Adrenal gland (tissue), 12 donors: ENCODE results near the gene HPSE. TPM values are rescaled to one million over a fixed set of nuclear protein-coding genes. Genes with fewer than 3 reads are reported as not detected.

Source experiments
- DNase-seq, 7 donors: peaks; one replicate each; pipeline ENCODE4 v3.0.0-alpha.2; 2019 to 2020
- H3K27ac ChIP-seq, 5 donors: fragments of 200-600 bp; sonication (generic) in 4 of 5; 1 replicate in 3 of 5; 2 replicates in 2 of 5; pipeline versions ENCODE4 v1.5.1 to v1.8.0; 2016 to 2020; ENCODE audit warnings: mild to moderate bottlenecking in 1 of 5
- H3K27me3 ChIP-seq: fragments of 200-600 bp; 2 replicates; pipeline ENCODE4 v1.8.0; 2021
- H3K36me3 ChIP-seq, 2 donors: fragments of 200-600 bp; replicated peaks in 1 of 2; 1 replicate in 1 of 2; 2 replicates in 1 of 2; pipeline versions ENCODE4 v1.5.1 to v1.8.0; 2018 to 2022
- H3K4me1 ChIP-seq, 2 donors: fragments of 200-600 bp; replicated peaks in 1 of 2; 1 replicate in 1 of 2; 2 replicates in 1 of 2; pipeline versions ENCODE4 v1.5.1 to v1.8.0; 2018 to 2021
- H3K4me3 ChIP-seq, 4 donors: fragments of 200-600 bp; sonication (generic) in 3 of 4; one replicate each; pipeline ENCODE4 v1.5.1; 2016 to 2018
- H3K9me3 ChIP-seq, 3 donors: fragments of 200-600 bp; sonication (generic) in 1 of 3; replicated peaks in 1 of 3; 1 replicate in 2 of 3; 2 replicates in 1 of 3; pipeline versions ENCODE4 v1.5.1 to v1.8.0; 2016 to 2021
- POLR2A ChIP-seq, 2 donors: fragments of 450-650 bp; IDR thresholded peaks; one replicate each; pipeline ENCODE4 v1.6.1; 2017; ENCODE audit warnings: antibody characterized with exemption in 2 of 2, mild to moderate bottlenecking in 2 of 2, moderate library complexity in 1 of 2
- WGBS, 4 donors: extraction: QIAGEN DNeasy Blood & Tissue Kit in 2 of 4; methylation state at CpG; one replicate each; pipeline versions ENCODE4 v1.1.5 to v1.1.7; 2013 to 2017; 5-methylcytosine and 5-hydroxymethylcytosine counted together
- intact Hi-C, 2 donors: fragments of 100-400 bp; cut with DNase I; formaldehyde crosslinking; loops; one replicate each; pipeline versions ENCODE4 v1.14.1 to v1.15.0; 2022 to 2023
- polyA plus RNA-seq, 3 donors: library from polyadenylated mRNA; stranded (reverse); fragments of 200-250 nt in 2 of 3; fragments of 350-450 nt in 1 of 3; fragmentation: Illumina TruSeq in 1 of 3; extraction: RNeasy Lipid Tissue Mini Kit (QIAGEN cat#74804) in 1 of 3; gene quantifications; one replicate each; pipeline ENCODE4 v1.2.3, GENCODE V29; 2013 to 2014
- total RNA-seq, 9 donors: library from RNA; depleted of rRNA in 4 of 9; stranded (reverse); fragments of >200 nt in 4 of 9; fragments of 120-200 nt in 1 of 9; fragmentation: NEBNext Ultra II Directional in 1 of 9; extraction: Animal tissue kit (Norgen Biotek cat#: 25700) in 1 of 9; gene quantifications; one replicate each; pipeline versions ENCODE4 v1.1.0 to v1.2.4, GENCODE V29; 2013 to 2023
- TF ChIP-seq, protein P1 (sequence below), 6 experiments: fragments of 450-650 bp in 4 of 6; fragments of 200-600 bp in 2 of 6; sonication (generic) in 1 of 6; IDR thresholded peaks; 1 replicate in 5 of 6; 2 replicates in 1 of 6; pipeline versions ENCODE4 v1.5.1 to v1.8.0; 2016 to 2021; ENCODE audit warnings: antibody characterized with exemption in 6 of 6, mild to moderate bottlenecking in 2 of 6, moderate library complexity in 1 of 6
- donor health status: healthy with polysubstance abuse.
- donor health status: Bipolar disorder and iron deficiency.
- donor health status: DM: yes; HTN: yes; CAD: no.
- donor health status: DM: no; HTN: no; CAD: no.
- donor health status: DM: no; HTN: no; CAD: no.
- donor health status: DM: yes; HTN: yes; CAD: no.

The HPSE gene
- total and polyA plus RNA-seq, 12 donors, result 0.44 to 12.3 (median 3.8) TPM

DNA sequence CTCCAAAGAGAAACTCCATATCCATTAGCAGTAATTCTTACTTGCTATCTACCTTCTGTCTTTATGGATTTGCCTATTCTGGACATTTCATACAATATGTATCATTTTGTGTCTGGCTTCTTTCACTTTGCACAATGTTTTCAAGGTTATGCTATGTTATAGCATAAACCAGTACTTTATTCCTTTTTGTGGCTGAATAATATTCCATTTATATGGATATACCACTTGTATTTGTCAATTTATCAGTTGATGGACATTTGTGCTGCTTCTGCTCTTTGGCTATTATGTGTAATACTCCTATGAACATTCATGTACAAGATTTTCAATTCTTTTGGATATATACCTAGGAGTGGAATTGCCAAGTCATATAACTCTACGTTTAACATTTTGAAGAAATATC is 18.9 kb upstream of the HPSE start:
- no peak for TF ChIP-seq POLR2A (IDR thresholded peaks at IDR 0.05)
- TF ChIP-seq, protein P1, sequence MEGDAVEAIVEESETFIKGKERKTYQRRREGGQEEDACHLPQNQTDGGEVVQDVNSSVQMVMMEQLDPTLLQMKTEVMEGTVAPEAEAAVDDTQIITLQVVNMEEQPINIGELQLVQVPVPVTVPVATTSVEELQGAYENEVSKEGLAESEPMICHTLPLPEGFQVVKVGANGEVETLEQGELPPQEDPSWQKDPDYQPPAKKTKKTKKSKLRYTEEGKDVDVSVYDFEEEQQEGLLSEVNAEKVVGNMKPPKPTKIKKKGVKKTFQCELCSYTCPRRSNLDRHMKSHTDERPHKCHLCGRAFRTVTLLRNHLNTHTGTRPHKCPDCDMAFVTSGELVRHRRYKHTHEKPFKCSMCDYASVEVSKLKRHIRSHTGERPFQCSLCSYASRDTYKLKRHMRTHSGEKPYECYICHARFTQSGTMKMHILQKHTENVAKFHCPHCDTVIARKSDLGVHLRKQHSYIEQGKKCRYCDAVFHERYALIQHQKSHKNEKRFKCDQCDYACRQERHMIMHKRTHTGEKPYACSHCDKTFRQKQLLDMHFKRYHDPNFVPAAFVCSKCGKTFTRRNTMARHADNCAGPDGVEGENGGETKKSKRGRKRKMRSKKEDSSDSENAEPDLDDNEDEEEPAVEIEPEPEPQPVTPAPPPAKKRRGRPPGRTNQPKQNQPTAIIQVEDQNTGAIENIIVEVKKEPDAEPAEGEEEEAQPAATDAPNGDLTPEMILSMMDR (IDR thresholded peaks at IDR 0.05), result no peak
- Histone ChIP-seq H3K27me3 (no peaks in the 10 kb centered on the region), H3K9me3 (peaks cover 0 to 8% (median 4%) of the 10 kb centered on the region in 3 donors), H3K27ac (no peak overlapping the region), H3K4me1 (peaks cover 7 to 18% of the 10 kb centered on the region in 2 donors), H3K36me3 (no peaks in the 10 kb centered on the region), H3K4me3 (no peak overlapping the region)
- intact Hi-C loops, result no loop called here
- 96 to 100% (median 99%) methylated on average over 1 of the region's 1 CpG for WGBS, 4 donors
- no peak for DNase-seq

DNA sequence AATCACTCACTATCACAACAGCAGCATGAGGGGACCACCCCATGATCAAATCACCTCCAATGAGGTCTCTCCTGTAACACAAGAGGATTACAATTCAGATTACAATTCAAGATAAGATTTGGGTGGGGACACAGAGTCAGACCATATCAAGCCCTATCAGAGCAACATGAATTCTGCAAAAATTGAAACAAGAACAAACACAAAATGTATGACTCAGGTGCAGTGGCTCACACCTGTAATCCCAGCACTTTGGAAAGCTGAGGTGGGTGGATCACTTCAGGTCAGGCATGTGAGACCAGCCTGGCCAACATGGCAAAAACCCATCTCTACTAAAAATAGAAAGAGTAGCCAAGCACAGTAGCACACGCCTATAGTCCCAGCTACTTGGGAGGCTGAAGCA is 13.4 kb upstream of the HPSE start:
- Histone ChIP-seq H3K27me3 (no peaks in the 10 kb centered on the region), H3K9me3 (no peaks in the 10 kb centered on the region), H3K4me1 (no peaks in the 10 kb centered on the region), H3K4me3 (no peak overlapping the region), H3K36me3 (no peaks in the 10 kb centered on the region), H3K27ac (no peak overlapping the region)
- intact Hi-C loops, result no loop called here
- no peak for DNase-seq
- TF ChIP-seq POLR2A (IDR thresholded peaks at IDR 0.05), result no peak
- TF ChIP-seq, protein P1 (IDR thresholded peaks at IDR 0.05), result no peak
- WGBS, 4 donors, result 85 to 100% (median 94%) methylated on average over 1 of the region's 1 CpG

DNA sequence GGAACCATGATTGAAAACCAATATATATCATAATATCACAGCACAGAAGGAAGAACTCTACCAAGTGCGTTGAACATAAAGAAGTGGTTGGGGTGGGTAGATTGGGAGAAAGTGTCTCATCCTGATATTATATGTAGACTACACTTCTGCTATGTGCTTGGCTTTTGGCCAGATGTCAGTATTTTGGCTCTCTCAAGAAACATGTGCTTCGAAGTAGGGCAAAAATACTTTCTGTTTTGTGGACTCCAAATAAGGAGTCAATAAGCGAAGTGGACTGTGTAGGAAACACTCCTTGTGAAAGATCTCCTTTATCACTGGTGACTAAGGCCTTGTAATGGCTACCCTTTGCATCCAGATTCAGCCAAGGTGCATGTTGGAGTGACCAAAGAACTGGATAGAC is 7.8 kb upstream of the HPSE start:
- H3K4me1 ChIP-seq, result no peaks in the 10 kb centered on the region
- no peak overlapping the region for H3K4me3 ChIP-seq
- intact Hi-C loops, result no loop called here
- no peaks in the 10 kb centered on the region for H3K27me3 ChIP-seq
- H3K36me3 ChIP-seq, result no peaks in the 10 kb centered on the region
- H3K9me3 ChIP-seq, result no peaks in the 10 kb centered on the region
- TF ChIP-seq POLR2A (IDR thresholded peaks at IDR 0.05), result no peak
- TF ChIP-seq, protein P1 (IDR thresholded peaks at IDR 0.05), result no peak
- WGBS, 4 donors, result 60 to 79% (median 69%) methylated on average over 3 of the region's 3 CpGs
- H3K27ac ChIP-seq, result no peak overlapping the region
- DNase-seq, result no peak

DNA sequence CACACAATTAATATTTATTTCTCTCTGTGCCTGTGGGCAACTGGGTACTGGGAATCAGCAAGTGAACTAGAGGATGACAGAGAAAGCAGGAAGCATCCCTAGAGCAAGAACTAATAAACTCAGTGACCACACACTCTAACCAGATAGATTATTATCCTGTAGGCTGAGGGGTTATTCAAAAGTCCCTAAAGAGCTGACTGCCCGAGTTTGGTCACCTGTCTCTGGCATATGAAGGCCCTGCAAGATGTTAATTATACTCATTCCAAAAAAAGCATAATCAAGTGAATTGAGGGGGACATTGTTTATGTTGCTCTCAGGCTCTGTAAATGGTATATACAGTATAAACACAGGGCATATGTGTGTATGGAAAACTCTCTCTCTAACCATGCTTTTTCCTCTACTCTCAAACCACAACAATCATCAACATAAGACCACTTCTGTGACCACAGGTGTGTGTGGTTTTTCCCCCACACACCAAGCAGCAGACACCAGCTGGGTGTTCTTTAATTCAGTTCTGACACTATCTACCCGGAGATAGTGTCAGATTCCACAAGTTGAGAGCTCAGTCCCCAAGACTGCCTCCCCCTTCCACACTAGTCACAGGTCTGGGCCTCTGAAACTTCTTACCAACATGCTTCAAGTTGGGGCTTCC is 6.2 kb upstream of the HPSE start:
- no peak for TF ChIP-seq POLR2A (IDR thresholded peaks at IDR 0.05)
- TF ChIP-seq, protein P1 (IDR thresholded peaks at IDR 0.05), result no peak
- no peak overlapping the region for H3K27ac ChIP-seq
- no peaks in the 10 kb centered on the region for H3K4me1 ChIP-seq
- intact Hi-C loops, result no loop called here
- H3K9me3 ChIP-seq, result no peaks in the 10 kb centered on the region
- H3K27me3 ChIP-seq, result no peaks in the 10 kb centered on the region
- H3K36me3 ChIP-seq, result no peaks in the 10 kb centered on the region
- no peak overlapping the region for H3K4me3 ChIP-seq
- 35 to 55% (median 45%) methylated on average over 2 of the region's 2 CpGs for WGBS, 4 donors
- DNase-seq, result no peak
